NOMO-1 treated with DMSO at 0.1 percent for 48 hours (cell line): ENCODE data around the gene CYP27C1.

Experiments
- DNase-seq: peaks from one replicate; lab custom pipeline; 2025; ENCODE audit not compliant: unreplicated experiment; lab: John Stamatoyannopoulos, UW

Gene CYP27C1

GRCh38 chr2:127193967-127194280, 26.2 kb downstream of the CYP27C1 start:
- no peak for DNase-seq

- DNase-seq = no peak
These were observed 26.7 kb downstream of the CYP27C1 start for GRCh38 chr2:127193164-127193966.

- no peak for DNase-seq
These were observed 28.5 kb downstream of the CYP27C1 start for GRCh38 chr2:127191331-127192219.

- DNase-seq = no peak
These were observed 31.3 kb downstream of the CYP27C1 start for GRCh38 chr2:127188797-127189196.

- DNase-seq = no peak
These were observed 32.3 kb downstream of the CYP27C1 start for GRCh38 chr2:127187831-127188230.

GRCh38 chr2:127187081-127187775, 32.9 kb downstream of the CYP27C1 start:
- no peak for DNase-seq

GRCh38 chr2:127185705-127186104, 34.4 kb downstream of the CYP27C1 start:
- no peak for DNase-seq

- DNase-seq = no peak
These were observed 35.0 kb downstream of the CYP27C1 start for GRCh38 chr2:127185093-127185492.

- DNase-seq = no peak
These were observed 36.3 kb downstream of the CYP27C1 start for GRCh38 chr2:127183771-127184170.

GRCh38 chr2:127182626-127183458, 37.3 kb downstream of the CYP27C1 start:
- peak; percentile 7 for DNase-seq

- DNase-seq = no peak
These were observed 38.2 kb downstream of the CYP27C1 start for GRCh38 chr2:127181851-127182250.

- peak; percentile 45 for DNase-seq
These were observed 40.3 kb downstream of the CYP27C1 start for GRCh38 chr2:127179766-127180165.

GRCh38 chr2:127177617-127178263, 42.4 kb downstream of the CYP27C1 start:
- no peak for DNase-seq

- no peak for DNase-seq
These were observed 43.5 kb downstream of the CYP27C1 start for GRCh38 chr2:127176371-127177311.

GRCh38 chr2:127175751-127176354, 44.2 kb downstream of the CYP27C1 start:
- no peak for DNase-seq

- no peak for DNase-seq
These were observed 44.9 kb downstream of the CYP27C1 start for GRCh38 chr2:127175041-127175721.

GRCh38 chr2:127174640-127175039, 45.5 kb downstream of the CYP27C1 start:
- DNase-seq = no peak

GRCh38 chr2:127174136-127174535, 46.0 kb downstream of the CYP27C1 start:
- no peak for DNase-seq
